ENCODE data around the gene KISS1.

DNA sequence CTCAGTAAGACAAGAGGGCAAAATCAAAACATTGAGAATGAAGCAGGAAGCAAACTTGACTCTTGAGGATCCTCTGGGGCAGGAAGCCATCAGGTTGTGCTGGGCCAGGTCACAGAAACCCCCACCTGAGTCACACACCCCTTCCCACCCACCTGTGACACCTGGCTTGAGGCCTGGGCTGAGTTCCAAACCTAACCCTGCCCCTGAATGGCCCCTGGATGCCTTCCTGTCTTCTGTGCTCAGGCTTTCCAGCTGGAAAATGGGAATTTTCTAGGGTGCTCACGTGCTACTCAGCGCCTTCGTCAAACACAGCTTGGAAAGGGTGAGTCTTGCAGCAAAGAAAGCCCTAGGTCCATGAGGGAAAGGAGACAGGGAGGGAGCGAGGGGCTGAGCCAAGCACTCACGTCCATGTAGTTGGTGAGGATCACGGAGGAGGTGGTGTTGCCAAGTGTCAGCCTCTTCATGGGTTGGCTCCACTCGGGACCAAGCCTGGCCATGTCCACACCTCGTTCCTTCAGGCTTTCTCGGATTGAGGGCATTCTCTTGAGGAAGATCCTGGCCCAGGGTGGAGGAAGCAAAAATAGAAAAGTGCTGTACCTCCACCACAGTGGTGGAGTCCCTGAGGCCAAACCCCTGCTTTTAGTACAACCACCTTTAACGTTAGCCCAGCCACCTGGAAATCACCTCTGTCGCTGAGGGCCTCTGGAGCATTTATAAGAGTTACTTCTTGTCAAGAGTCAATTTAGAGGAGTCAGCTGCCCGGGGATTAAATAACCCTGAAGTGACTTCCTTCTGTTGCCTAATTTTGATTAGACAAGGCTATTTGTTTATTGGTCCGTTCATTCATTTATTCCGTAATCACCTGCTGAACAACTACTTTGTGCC is 34.4 kb downstream of the KISS1 start:
- no peak for TF ChIP-seq POLR2A (IDR thresholded peaks at IDR 0.05)
- TF ChIP-seq, protein P1, sequence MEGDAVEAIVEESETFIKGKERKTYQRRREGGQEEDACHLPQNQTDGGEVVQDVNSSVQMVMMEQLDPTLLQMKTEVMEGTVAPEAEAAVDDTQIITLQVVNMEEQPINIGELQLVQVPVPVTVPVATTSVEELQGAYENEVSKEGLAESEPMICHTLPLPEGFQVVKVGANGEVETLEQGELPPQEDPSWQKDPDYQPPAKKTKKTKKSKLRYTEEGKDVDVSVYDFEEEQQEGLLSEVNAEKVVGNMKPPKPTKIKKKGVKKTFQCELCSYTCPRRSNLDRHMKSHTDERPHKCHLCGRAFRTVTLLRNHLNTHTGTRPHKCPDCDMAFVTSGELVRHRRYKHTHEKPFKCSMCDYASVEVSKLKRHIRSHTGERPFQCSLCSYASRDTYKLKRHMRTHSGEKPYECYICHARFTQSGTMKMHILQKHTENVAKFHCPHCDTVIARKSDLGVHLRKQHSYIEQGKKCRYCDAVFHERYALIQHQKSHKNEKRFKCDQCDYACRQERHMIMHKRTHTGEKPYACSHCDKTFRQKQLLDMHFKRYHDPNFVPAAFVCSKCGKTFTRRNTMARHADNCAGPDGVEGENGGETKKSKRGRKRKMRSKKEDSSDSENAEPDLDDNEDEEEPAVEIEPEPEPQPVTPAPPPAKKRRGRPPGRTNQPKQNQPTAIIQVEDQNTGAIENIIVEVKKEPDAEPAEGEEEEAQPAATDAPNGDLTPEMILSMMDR (IDR thresholded peaks at IDR 0.05): no peak
